Body of pancreas (tissue), 4 donors: ENCODE measurements around the gene UBN1. TPM values are rescaled to one million over a fixed set of nuclear protein-coding genes. Genes with fewer than 3 reads are reported as not detected.

Experiments
- ATAC-seq: fragments of 150-250 bp; one replicate; pipeline ENCODE4 v1.9.1; 2016
- DNase-seq, 4 donors: peaks; one replicate each; pipeline ENCODE4 v3.0.0-alpha.2; 2019
- H3K27ac ChIP-seq, 4 donors: fragments of 200-600 bp; sonication (generic); 1 replicate in 3 of 4; 2 replicates in 1 of 4; pipeline versions ENCODE4 v1.5.1 to v1.6.1; 2016 to 2019; ENCODE audit warnings: mild to moderate bottlenecking in 1 of 4, mixed read lengths in 1 of 4, moderate library complexity in 1 of 4
- H3K27me3 ChIP-seq, 2 donors: fragments of 200-600 bp; sonication (generic); one replicate each; pipeline ENCODE4 v1.6.0; 2016; ENCODE audit warnings: mild to moderate bottlenecking in 1 of 2
- H3K36me3 ChIP-seq, 2 donors: fragments of 200-600 bp; sonication (generic); replicated peaks in 1 of 2; 2 replicates each; pipeline ENCODE4 v1.5.1; 2016; ENCODE audit warnings: low read depth in 2 of 2; ENCODE audit not compliant: insufficient read depth in 1 of 2
- H3K4me1 ChIP-seq: fragments of 200-600 bp; sonication (generic); one replicate; pipeline ENCODE4 v1.6.0; 2016
- H3K4me3 ChIP-seq, 2 donors: fragments of 200-600 bp; sonication (generic); 1 replicate in 1 of 2; 2 replicates in 1 of 2; pipeline ENCODE4 v1.5.1; 2016 to 2019
- H3K9me3 ChIP-seq, 3 donors: fragments of 200-600 bp; sonication (generic); 1 replicate in 2 of 3; 2 replicates in 1 of 3; pipeline ENCODE4 v1.5.1; 2016
- POLR2A ChIP-seq, 3 donors: fragments of 450-650 bp; IDR thresholded peaks; one replicate each; pipeline ENCODE4 v1.6.1; 2016; ENCODE audit warnings: antibody characterized with exemption in 3 of 3, mild to moderate bottlenecking in 2 of 3
- WGBS, 2 donors: methylation state at CpG; one replicate each; pipeline ENCODE4 v1.1.5; 2017; 5-methylcytosine and 5-hydroxymethylcytosine counted together
- intact Hi-C: fragments of 100-400 bp; cut with DNase I; formaldehyde crosslinking; loops from one replicate; pipeline ENCODE4 v1.15.1; 2023
- total RNA-seq, 2 donors: library from RNA; depleted of rRNA; stranded (reverse); fragments of >200 nt; gene quantifications; one replicate each; pipeline ENCODE4 v1.1.0, GENCODE V29; 2016
- TF ChIP-seq, protein P1 (sequence below), 7 experiments: fragments of 450-650 bp in 4 of 7; fragments of 200-600 bp in 3 of 7; sonication (generic) in 3 of 7; IDR thresholded peaks; one replicate each; pipeline ENCODE4 v1.5.1; 2016 to 2019; ENCODE audit warnings: antibody characterized with exemption in 7 of 7

UBN1 gene
- total RNA-seq, 2 donors from 2014 or later, result 20.8 to 41.2 TPM

DNA sequence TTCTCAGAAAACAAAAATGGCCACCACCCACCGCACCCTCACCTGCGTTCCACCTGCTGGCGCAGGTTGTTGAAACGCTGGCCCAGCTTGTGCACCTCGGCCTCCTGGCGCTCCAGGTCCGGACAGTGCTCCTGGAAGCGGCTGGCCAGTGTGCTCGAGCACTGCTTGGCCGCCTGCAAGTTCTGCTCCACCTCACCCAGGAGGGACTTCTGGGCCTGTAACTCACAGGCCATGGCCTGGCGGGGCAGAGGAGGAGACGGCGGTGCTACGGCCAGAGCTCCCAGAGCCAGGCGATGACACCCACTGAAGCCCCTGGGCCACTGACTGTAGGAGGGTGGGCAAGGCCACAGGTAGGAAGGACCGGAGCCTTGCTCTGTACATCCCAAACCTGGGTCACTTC, 43.4 kb downstream of the UBN1 start:
- DNase-seq (no peak), ATAC-seq (no peak)
- WGBS, 2 donors, result 92 to 96% methylated on average over 8 to 12 of the region's 16 CpGs
- H3K4me3 ChIP-seq, result no peak overlapping the region
- no peak for TF ChIP-seq POLR2A (IDR thresholded peaks at IDR 0.05)
- TF ChIP-seq, protein P1, sequence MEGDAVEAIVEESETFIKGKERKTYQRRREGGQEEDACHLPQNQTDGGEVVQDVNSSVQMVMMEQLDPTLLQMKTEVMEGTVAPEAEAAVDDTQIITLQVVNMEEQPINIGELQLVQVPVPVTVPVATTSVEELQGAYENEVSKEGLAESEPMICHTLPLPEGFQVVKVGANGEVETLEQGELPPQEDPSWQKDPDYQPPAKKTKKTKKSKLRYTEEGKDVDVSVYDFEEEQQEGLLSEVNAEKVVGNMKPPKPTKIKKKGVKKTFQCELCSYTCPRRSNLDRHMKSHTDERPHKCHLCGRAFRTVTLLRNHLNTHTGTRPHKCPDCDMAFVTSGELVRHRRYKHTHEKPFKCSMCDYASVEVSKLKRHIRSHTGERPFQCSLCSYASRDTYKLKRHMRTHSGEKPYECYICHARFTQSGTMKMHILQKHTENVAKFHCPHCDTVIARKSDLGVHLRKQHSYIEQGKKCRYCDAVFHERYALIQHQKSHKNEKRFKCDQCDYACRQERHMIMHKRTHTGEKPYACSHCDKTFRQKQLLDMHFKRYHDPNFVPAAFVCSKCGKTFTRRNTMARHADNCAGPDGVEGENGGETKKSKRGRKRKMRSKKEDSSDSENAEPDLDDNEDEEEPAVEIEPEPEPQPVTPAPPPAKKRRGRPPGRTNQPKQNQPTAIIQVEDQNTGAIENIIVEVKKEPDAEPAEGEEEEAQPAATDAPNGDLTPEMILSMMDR (IDR thresholded peaks at IDR 0.05), result no peak
- no peaks in the 10 kb centered on the region for H3K4me1 ChIP-seq
- intact Hi-C loops, result no loop called here
- H3K27ac ChIP-seq, result no peak overlapping the region
- no peaks in the 10 kb centered on the region for H3K27me3 ChIP-seq
- H3K9me3 ChIP-seq, result no peaks in the 10 kb centered on the region
- H3K36me3 ChIP-seq, result peaks cover 3 to 13% of the 10 kb centered on the region in 2 donors

DNA sequence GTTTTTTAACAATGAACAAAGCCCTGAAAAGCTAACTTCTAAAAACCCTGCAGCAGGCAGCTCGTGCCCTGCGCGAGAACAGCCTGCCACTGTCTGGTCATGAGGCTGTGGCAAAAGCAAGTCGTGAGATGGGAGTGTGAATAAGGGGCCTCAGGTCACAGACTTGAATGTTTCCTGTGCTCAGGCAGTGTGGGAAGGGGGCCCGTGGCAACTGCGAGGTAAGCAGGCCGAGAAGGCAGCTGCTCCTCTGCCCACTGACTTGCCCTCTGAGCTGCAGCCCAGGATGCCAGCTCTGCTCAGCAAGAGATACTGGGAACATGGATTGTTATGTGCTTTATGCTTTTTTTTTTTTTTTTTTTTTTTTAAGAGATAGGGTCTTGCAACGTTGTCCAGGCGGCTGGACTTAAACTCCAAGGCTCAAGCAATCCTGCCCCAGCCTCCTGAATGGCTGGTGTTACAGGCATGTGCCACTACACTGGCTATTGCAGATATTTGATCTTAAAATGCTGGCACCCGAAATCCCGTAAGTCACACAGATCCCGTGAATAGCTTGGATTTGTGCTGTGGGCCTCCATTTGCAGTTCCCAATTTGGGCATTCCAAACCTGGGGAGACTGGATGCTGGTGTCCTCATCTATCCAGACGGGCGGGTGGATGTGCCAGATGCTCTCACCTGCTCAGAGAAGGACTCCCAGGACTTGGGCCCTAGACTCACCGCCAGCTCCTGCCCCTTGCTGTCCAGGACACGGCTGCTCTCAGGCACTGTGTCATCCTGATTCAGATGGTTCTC, 44.0 kb downstream of the UBN1 start:
- peaks cover 0 to 11% of the 10 kb centered on the region in 2 donors for H3K36me3 ChIP-seq
- H3K4me1 ChIP-seq, result no peaks in the 10 kb centered on the region
- DNase-seq, result no peak
- H3K27me3 ChIP-seq, result no peaks in the 10 kb centered on the region
- intact Hi-C loops, result no loop called here
- no peak overlapping the region for H3K27ac ChIP-seq
- H3K4me3 ChIP-seq, result no peak overlapping the region
- no peak for TF ChIP-seq POLR2A (IDR thresholded peaks at IDR 0.05)
- TF ChIP-seq, protein P1 (IDR thresholded peaks at IDR 0.05), result no peak
- ATAC-seq, result no peak
- H3K9me3 ChIP-seq, result no peaks in the 10 kb centered on the region
- 85 to 95% methylated on average over 11 to 16 of the region's 16 CpGs for WGBS, 2 donors

DNA sequence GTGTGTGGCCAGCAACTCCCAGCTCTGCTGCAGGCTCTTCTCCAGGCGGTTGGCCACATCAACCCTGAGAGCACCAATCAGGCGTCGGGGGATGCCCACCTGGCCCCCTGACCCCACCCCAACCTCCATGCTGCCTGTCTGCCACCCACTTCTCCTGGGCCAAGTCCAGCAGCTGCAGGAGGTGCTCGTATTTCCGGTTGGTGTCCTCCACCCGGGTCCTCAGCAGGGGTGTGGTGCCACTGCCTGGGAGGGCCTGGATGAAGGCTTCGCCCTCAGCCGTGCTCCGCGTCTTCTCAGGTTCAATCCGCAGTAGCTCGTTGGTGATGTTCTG, 44.6 kb downstream of the UBN1 start:
- peaks cover 0 to 9% of the 10 kb centered on the region in 2 donors for H3K36me3 ChIP-seq
- no peaks in the 10 kb centered on the region for H3K27me3 ChIP-seq
- ATAC-seq (no peak), DNase-seq (no peak)
- H3K4me3 ChIP-seq, result no peak overlapping the region
- H3K9me3 ChIP-seq, result no peaks in the 10 kb centered on the region
- intact Hi-C loops, result no loop called here
- TF ChIP-seq POLR2A (IDR thresholded peaks at IDR 0.05), result no peak
- TF ChIP-seq, protein P1 (IDR thresholded peaks at IDR 0.05), result no peak
- H3K27ac ChIP-seq, result no peak overlapping the region
- H3K4me1 ChIP-seq, result no peaks in the 10 kb centered on the region
- WGBS, 2 donors, result 40 to 83% methylated on average over 3 to 12 of the region's 12 CpGs

DNA sequence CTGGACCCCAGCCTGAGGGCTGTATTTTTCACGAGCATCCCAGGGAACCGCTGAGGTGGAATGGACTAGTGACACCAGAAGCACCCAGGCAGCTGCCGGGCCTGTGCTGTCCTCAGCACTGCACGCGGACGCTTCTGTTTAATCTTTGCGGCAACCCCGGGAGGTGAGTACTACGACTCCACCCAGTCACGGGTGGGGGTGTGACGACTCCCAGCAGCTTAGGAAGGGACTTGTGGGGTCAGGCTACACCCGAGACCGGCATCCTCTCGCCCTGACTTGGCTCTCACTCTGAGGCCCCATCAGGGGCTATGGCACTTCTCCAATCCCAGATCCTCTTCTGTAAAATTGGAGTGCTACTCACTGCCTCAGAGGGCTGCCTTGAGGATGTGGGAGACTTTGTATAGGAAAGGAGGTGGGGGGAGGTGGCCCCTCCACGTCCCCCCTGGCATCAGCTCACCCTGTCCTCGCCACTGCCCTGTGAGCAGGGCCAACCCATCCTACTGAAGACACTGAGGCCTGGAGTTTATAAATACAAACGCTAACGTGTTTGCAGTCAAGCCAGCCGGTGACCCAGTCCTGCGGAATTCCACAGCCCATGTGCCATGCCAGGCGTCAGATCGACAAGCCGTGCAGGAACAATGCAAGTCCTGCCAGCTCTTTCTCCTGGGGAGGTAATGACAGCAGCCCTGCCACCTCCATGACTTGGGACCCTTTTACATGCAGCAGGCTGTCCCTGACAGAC, 45.3 kb downstream of the UBN1 start:
- DNase-seq, result no peak
- H3K4me1 ChIP-seq, result no peaks in the 10 kb centered on the region
- no peaks in the 10 kb centered on the region for H3K9me3 ChIP-seq
- no peaks in the 10 kb centered on the region for H3K27me3 ChIP-seq
- TF ChIP-seq, protein P1 (IDR thresholded peaks at IDR 0.05), result no peak
- TF ChIP-seq POLR2A (IDR thresholded peaks at IDR 0.05), result no peak
- H3K36me3 ChIP-seq, result peaks cover 0 to 4% of the 10 kb centered on the region in 2 donors
- no peak overlapping the region for H3K27ac ChIP-seq
- ATAC-seq, result no peak
- intact Hi-C loops, result no loop called here
- 68 to 84% methylated on average over 13 to 23 of the region's 23 CpGs for WGBS, 2 donors
- no peak overlapping the region for H3K4me3 ChIP-seq
